ENCODE measurements around the gene KLHDC7B.
"Not testable (repeated sequence)": the region's sequence is repeated elsewhere in the genome, so short reads cannot be mapped to it uniquely, and the experiment has no call there.

Gene KLHDC7B

DNA sequence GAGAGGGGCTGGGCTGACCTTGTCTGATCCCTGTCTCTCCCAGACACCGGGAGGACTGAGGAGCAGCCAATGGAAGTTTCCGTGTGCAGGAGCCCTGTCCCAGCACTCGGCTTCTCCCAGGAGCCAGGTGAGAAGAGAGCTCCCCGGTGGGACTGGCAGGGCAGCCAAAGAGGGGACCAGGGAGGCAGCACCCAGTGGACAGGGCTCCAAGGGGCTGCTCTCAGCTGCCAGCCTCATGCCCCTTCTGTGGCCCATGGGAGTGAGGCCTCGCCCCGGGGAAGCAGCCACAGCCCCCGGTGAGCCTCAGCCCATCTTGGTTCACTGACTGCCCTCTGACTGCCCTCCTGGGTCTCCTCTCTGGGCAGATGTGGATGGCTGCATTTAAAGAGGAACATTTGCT lies 27.1 kb upstream of the KLHDC7B start:
- no peak overlapping the region for H3K4me3 ChIP-seq (ENCODE audit: low read depth, low read length)
- TF ChIP-seq, protein P1, sequence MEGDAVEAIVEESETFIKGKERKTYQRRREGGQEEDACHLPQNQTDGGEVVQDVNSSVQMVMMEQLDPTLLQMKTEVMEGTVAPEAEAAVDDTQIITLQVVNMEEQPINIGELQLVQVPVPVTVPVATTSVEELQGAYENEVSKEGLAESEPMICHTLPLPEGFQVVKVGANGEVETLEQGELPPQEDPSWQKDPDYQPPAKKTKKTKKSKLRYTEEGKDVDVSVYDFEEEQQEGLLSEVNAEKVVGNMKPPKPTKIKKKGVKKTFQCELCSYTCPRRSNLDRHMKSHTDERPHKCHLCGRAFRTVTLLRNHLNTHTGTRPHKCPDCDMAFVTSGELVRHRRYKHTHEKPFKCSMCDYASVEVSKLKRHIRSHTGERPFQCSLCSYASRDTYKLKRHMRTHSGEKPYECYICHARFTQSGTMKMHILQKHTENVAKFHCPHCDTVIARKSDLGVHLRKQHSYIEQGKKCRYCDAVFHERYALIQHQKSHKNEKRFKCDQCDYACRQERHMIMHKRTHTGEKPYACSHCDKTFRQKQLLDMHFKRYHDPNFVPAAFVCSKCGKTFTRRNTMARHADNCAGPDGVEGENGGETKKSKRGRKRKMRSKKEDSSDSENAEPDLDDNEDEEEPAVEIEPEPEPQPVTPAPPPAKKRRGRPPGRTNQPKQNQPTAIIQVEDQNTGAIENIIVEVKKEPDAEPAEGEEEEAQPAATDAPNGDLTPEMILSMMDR (IDR thresholded peaks at IDR 0.05; ENCODE audit: low read depth, low read length, missing control alignments) = no peak
- no peak for DNase-seq (ENCODE audit: low read depth)

DNA sequence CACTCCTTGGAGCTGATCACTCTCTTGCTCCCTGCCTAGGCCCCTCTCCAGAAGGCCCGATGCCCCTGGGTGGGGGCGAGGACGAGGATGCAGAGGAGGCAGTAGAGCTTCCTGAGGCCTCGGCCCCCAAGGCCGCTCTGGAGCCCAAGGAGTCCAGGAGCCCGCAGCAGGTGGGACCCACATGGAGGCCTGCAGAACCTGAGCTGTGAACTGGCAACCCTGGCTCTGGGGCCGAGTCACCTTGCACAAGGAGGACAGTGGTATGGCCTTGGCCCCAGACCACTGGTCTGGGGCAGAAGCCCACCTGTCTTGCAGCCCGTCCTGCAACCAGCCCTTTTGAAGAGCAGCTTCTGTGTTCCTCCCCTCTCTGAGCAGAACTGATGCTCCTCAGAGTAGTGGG lies 26.5 kb upstream of the KLHDC7B start:
- no peak overlapping the region for H3K4me3 ChIP-seq (ENCODE audit: low read depth, low read length)
- DNase-seq (ENCODE audit: low read depth) = no peak
- TF ChIP-seq, protein P1 (IDR thresholded peaks at IDR 0.05; ENCODE audit: low read depth, low read length, missing control alignments) = no peak

DNA sequence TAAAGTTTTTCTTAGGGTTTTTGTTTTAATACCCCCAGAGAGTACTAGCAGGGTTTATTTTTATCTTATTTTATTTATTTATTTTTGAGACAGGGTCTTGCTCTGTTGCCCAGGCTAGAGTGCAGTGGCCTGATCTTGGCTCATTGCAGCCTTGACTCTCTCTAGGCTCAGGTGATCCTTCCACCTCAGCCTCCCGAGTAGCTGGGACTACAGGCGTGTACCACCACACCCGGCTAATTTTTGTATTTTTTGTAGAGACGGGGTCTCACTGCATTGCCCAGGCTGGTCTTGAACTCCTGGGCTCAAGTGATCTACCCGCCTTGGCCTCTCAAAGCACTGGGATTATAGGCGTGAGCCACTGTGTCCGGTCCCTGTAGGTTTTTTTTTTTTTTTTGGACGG lies 25.5 kb upstream of the KLHDC7B start:
- DNase-seq (ENCODE audit: low read depth); H3K4me3 ChIP-seq (ENCODE audit: low read depth, low read length): not testable (repeated sequence)

DNA sequence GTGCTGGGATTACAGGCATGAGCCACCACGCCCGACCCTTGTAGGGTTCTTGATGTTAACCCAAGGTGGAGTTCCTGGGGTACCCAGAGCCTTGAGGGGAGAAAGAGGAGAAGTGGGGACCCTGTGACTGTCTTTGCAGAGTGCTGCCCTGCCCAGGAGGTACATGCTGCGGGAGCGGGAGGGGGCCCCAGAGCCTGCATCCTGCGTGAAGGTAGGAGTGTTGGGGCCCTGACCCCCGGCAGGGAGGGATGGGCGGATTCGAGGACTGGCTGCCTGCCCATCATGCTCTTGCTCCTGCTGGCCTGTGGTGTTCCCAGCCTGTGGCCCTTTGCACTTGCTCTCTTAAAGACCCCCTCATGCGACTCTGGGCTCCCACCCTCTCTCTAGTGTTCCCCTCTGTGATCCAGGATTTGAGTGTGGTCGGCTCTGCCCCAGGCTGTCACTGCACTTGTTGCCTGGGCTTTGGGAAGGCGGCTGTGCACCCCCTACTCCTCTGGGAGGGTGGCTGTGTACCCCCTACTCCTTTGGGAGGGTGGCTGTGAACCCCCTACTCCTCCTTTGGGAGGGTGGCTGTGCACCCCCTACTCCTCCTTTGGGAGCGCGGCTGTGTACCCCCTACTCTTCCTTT lies 24.8 kb upstream of the KLHDC7B start:
- H3K4me3 ChIP-seq (ENCODE audit: low read depth, low read length) = no peak overlapping the region
- TF ChIP-seq, protein P1 (IDR thresholded peaks at IDR 0.05; ENCODE audit: low read depth, low read length, missing control alignments) = no peak
- no peak for DNase-seq (ENCODE audit: low read depth)

DNA sequence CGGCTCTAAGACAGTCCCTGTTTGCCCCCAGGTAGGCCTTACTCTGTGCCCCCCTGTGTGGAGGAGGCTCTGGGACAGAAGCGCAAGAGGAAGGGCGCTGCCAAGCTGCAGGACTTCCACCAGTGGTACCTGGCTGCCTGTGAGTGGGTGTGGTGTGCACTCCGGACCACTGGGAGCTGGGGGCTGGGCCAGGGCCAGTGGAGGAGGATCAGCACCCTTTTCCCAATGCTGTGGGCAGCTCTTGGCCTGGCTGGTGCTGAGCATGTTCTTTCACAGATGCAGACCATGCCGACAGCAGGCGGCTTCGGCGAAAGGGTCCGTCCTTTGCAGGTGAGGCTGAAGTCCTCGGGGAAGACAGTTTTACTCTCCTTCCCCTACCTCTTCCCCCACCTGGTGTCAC lies 24.0 kb upstream of the KLHDC7B start:
- no peak for DNase-seq (ENCODE audit: low read depth)
- no peak overlapping the region for H3K4me3 ChIP-seq (ENCODE audit: low read depth, low read length)
- TF ChIP-seq, protein P1 (IDR thresholded peaks at IDR 0.05; ENCODE audit: low read depth, low read length, missing control alignments) = no peak

DNA sequence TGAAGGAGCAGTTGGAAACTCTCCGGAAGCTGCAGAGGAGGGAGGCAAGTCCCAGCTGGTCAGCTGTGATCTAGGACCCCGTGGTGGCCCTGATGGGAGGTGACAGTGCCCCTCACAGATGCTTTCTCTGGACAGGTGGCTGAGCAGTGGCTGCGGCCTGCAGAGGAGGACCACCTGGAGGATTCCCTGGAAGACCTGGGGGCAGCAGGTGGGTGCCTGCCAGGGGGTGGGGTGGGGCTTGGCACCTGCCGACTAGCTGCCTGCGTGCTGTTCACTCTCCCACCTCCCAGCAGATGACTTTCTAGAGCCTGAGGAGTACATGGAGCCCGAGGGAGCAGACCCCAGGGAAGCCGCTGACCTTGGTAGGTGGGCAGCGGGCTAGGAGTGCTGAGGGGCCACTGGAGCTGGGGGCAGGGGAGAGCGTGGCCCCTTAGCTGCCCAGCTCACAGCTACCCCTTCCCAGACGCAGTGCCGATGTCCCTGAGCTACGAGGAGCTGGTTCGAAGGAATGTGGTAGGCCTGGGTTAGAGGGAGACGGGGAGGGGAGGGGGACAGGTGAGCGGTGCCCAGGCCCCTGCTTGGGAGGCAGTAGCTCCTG lies 23.4 kb upstream of the KLHDC7B start:
- H3K4me3 ChIP-seq (ENCODE audit: low read depth, low read length) = no peak overlapping the region
- TF ChIP-seq, protein P1 (IDR thresholded peaks at IDR 0.05; ENCODE audit: low read depth, low read length, missing control alignments) = no peak
- no peak for DNase-seq (ENCODE audit: low read depth)

DNA sequence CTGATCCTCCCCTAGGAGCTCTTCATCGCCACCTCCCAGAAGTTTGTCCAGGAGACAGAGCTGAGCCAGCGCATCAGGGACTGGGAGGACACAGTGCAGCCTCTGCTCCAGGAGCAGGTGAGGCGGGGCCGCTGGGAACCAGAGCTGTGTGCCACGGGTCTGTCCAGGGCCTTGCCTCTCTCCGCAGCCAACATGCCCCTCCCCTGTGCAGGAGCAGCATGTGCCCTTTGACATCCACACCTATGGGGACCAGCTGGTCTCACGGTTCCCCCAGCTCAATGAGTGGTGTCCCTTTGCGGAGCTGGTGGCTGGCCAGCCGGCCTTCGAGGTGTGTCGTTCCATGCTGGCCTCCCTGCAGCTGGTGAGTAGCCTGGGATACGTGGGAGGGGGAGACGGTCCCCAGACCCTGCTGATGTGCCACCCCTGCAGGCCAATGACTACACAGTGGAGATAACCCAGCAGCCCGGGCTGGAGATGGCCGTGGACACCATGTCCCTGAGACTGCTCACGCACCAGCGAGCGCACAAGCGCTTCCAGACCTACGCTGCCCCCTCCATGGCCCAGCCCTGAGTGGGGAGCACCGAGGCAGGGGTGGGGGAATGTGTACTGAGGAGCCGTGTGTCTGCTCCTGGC lies 22.8 kb upstream of the KLHDC7B start:
- no peak overlapping the region for H3K4me3 ChIP-seq (ENCODE audit: low read depth, low read length)
- DNase-seq (ENCODE audit: low read depth) = no peak
- TF ChIP-seq, protein P1 (IDR thresholded peaks at IDR 0.05; ENCODE audit: low read depth, low read length, missing control alignments) = no peak
